HEK293 (cell line): ENCODE measurements around the gene GPR135.

Experiments
- CTCF ChIA-PET: fragments of 350-600 bp; formaldehyde crosslinking; extraction: SDS; loops from one replicate; lab custom pipeline; 2021; ENCODE audit warnings: antibody characterized with exemption; lab: Yijun Ruan, JAX
- POLR2A ChIA-PET: fragments of 300-600 bp; formaldehyde crosslinking; extraction: SDS; loops from one replicate; lab custom pipeline; 2020; ENCODE audit warnings: antibody characterized with exemption, inconsistent platforms; lab: Yijun Ruan, JAX
- H3K27ac ChIP-seq: fragments of 200-500 bp; sonication (Bioruptor generic); 2 replicates; pipeline ENCODE4 v1.5.1; 2014; ENCODE audit warnings: low read depth, low read length, control low read depth, inconsistent platforms; ENCODE audit errors: extremely low read depth
- H3K36me3 ChIP-seq, 2 experiments: fragments of 200-500 bp in 1 of 2; sonication (Bioruptor generic) in 1 of 2; 1 replicate in 1 of 2; 2 replicates in 1 of 2; pipeline ENCODE4 v1.5.1; 2014 to 2017; ENCODE audit warnings: inconsistent platforms in 2 of 2, low read length in 2 of 2; ENCODE audit not compliant: control insufficient read depth in 2 of 2, insufficient read depth in 1 of 2
- H3K4me1 ChIP-seq: fragments of 200-500 bp; sonication (Bioruptor generic); 2 replicates; pipeline ENCODE4 v1.5.1; 2014; ENCODE audit warnings: mild to moderate bottlenecking, low read length, inconsistent platforms; ENCODE audit not compliant: control insufficient read depth, insufficient read depth
- H3K4me3 ChIP-seq: 2 replicates; pipeline ENCODE4 v1.5.1; 2011; ENCODE audit warnings: low read depth, mild to moderate bottlenecking, control low read depth, low read length, moderate library complexity
- H3K9me3 ChIP-seq: fragments of 200-500 bp; sonication (Bioruptor generic); 2 replicates; pipeline ENCODE4 v1.5.1; 2014; ENCODE audit warnings: low read depth, low read length, inconsistent platforms; ENCODE audit not compliant: control insufficient read depth, insufficient read depth
- KLF17 ChIP-seq: fragments of 450-650 bp; formaldehyde crosslinking; IDR thresholded peaks from 2 replicates; pipeline ENCODE4 v1.5.1; 2016; ENCODE audit warnings: missing biosample characterization, missing genetic modification characterization
- KLF8 ChIP-seq: fragments of 450-650 bp; formaldehyde crosslinking; IDR thresholded peaks from 2 replicates; pipeline ENCODE4 v1.5.1; 2016; ENCODE audit warnings: missing biosample characterization, missing genetic modification characterization
- PRDM4 ChIP-seq: fragments of 450-650 bp; formaldehyde crosslinking; IDR thresholded peaks from 2 replicates; pipeline ENCODE4 v1.5.1; 2017; ENCODE audit warnings: missing biosample characterization, missing genetic modification characterization
- SALL2 ChIP-seq: fragments of 450-650 bp; formaldehyde crosslinking; IDR thresholded peaks from 2 replicates; pipeline ENCODE4 v1.5.0; 2017; ENCODE audit warnings: missing biosample characterization, mild to moderate bottlenecking, missing genetic modification characterization, borderline replicate concordance
- SP3 ChIP-seq: fragments of 450-650 bp; formaldehyde crosslinking; IDR thresholded peaks from 2 replicates; pipeline ENCODE4 v1.5.1; 2016; ENCODE audit warnings: missing biosample characterization, missing genetic modification characterization
- WT1 ChIP-seq: fragments of 450-650 bp; formaldehyde crosslinking; IDR thresholded peaks from 2 replicates; pipeline ENCODE4 v1.5.1; 2016; ENCODE audit warnings: missing biosample characterization, missing genetic modification characterization
- ZNF2 ChIP-seq: fragments of 450-650 bp; formaldehyde crosslinking; IDR thresholded peaks from 2 replicates; pipeline ENCODE4 v1.5.1; 2016; ENCODE audit warnings: missing biosample characterization, missing genetic modification characterization
- ZNF280C ChIP-seq: fragments of 450-650 bp; formaldehyde crosslinking; IDR thresholded peaks from 2 replicates; pipeline ENCODE4 v1.5.1; 2016; ENCODE audit warnings: missing biosample characterization, missing genetic modification characterization
- ZNF518A ChIP-seq: fragments of 450-650 bp; formaldehyde crosslinking; conservative IDR thresholded peaks from 2 replicates; pipeline ENCODE4 v1.5.1; 2016; ENCODE audit warnings: low read depth, missing biosample characterization, missing genetic modification characterization
- ZNF768 ChIP-seq: fragments of 450-650 bp; formaldehyde crosslinking; IDR thresholded peaks from 2 replicates; pipeline ENCODE4 v1.5.1; 2018; ENCODE audit warnings: missing biosample characterization, mild to moderate bottlenecking, missing genetic modification characterization
- ZNF791 ChIP-seq: fragments of 450-650 bp; formaldehyde crosslinking; IDR thresholded peaks from 2 replicates; pipeline ENCODE4 v1.5.1; 2016; ENCODE audit warnings: missing biosample characterization, missing genetic modification characterization
- ZNF830 ChIP-seq: fragments of 450-650 bp; IDR thresholded peaks from 2 replicates; pipeline ENCODE4 v1.5.0; 2018; ENCODE audit warnings: missing biosample characterization, missing genetic modification characterization, low read depth, mild to moderate bottlenecking, moderate library complexity

GPR135 gene

GRCh38 chr14:59464486-59465315, 479 bp downstream of the GPR135 start:
- H3K4me1 ChIP-seq, result no peaks in the 10 kb centered on the region
- H3K27ac ChIP-seq, result peak overlapping the region; percentile 37; the same call in 1 of the 2 replicates
- peaks cover 14 to 77% of the 10 kb centered on the region in 2 experiments for H3K36me3 ChIP-seq
- peak overlapping the region; percentile 30 for H3K4me3 ChIP-seq
- POLR2A ChIA-PET, result interaction anchor here (3.3 kb wide), 1 partner anchor 19 kb away, joined by 18 read pairs; the partner anchor contains the start of genes JKAMP and L3HYPDH
- TF ChIP-seq ZNF830 (tag by site-specific recombination) (no peak), KLF17 (no peak), WT1 (no peak), KLF8 (no peak), SP3 (no peak), ZNF2 (tag by site-specific recombination) (no peak), ZNF791 (tag by site-specific recombination) (no peak)
- H3K9me3 ChIP-seq, result no peaks in the 10 kb centered on the region
- CTCF ChIA-PET, result interaction anchor here (0.5 to 1.0 kb wide), 2 partner anchors 19 to 338 kb away, joined by 3 to 4 read pairs; partner anchors contain the start of genes JKAMP and L3HYPDH

- Histone ChIP-seq H3K4me1 (no peaks in the 10 kb centered on the region), H3K4me3 (no peak overlapping the region), H3K27ac (no peak overlapping the region; the same call in 1 of the 2 replicates), H3K9me3 (no peaks in the 10 kb centered on the region), H3K36me3 (peaks cover 14 to 77% of the 10 kb centered on the region in 2 experiments)
- CTCF ChIA-PET, result interaction anchor here (1.0 kb wide), 2 partner anchors 20 to 43 kb away, joined by 4 read pairs; partner anchors contain the start of genes JKAMP and L3HYPDH
- TF ChIP-seq ZNF768 (tag by site-specific recombination), result no peak
- no peak for TF ChIP-seq ZNF518A
- no peak for TF ChIP-seq PRDM4 (tag by site-specific recombination)
- TF ChIP-seq ZNF280C (tag by site-specific recombination), result no peak
- no peak for TF ChIP-seq SALL2
- POLR2A ChIA-PET, result interaction anchor here (3.3 kb wide), 1 partner anchor 20 kb away, joined by 18 read pairs; the partner anchor contains the start of genes JKAMP and L3HYPDH
These were observed 1.2 kb downstream of the GPR135 start for GRCh38 chr14:59463787-59464485.
